Uterus (tissue), 4 donors: ENCODE data around the gene GNPTAB. TPM values are rescaled to one million over a fixed set of nuclear protein-coding genes. Genes with fewer than 3 reads are reported as not detected.

Experiments
- DNase-seq, 2 donors: peaks; one replicate each; pipeline ENCODE4 v3.0.0-alpha.2; 2019 to 2020
- H3K27ac ChIP-seq, 2 donors: fragments of 200-600 bp; sonication (generic); 1 replicate in 1 of 2; 2 replicates in 1 of 2; pipeline ENCODE4 v1.5.1; 2016 to 2018
- H3K27me3 ChIP-seq, 2 donors: fragments of 200-600 bp; sonication (generic); one replicate each; pipeline ENCODE4 v1.5.1; 2018 to 2019; ENCODE audit warnings: control low read depth in 1 of 2
- H3K36me3 ChIP-seq, 2 donors: fragments of 200-600 bp; sonication (generic); one replicate each; pipeline ENCODE4 v1.5.1; 2019; ENCODE audit warnings: control low read depth in 1 of 2
- H3K4me1 ChIP-seq, 2 donors: fragments of 200-600 bp; sonication (generic); one replicate each; pipeline ENCODE4 v1.5.1; 2018 to 2019; ENCODE audit warnings: control low read depth in 1 of 2
- H3K4me3 ChIP-seq, 2 donors: fragments of 200-600 bp; sonication (generic); 1 replicate in 1 of 2; 2 replicates in 1 of 2; pipeline ENCODE4 v1.5.1; 2018 to 2019; ENCODE audit warnings: mild to moderate bottlenecking in 1 of 2
- H3K9me3 ChIP-seq, 2 donors: fragments of 200-600 bp; sonication (generic); one replicate each; pipeline ENCODE4 v1.5.1; 2019; ENCODE audit warnings: control low read depth in 1 of 2
- POLR2A ChIP-seq, 2 donors: fragments of 450-650 bp; IDR thresholded peaks; one replicate each; pipeline ENCODE4 v1.6.1; 2016; ENCODE audit warnings: antibody characterized with exemption in 2 of 2, mild to moderate bottlenecking in 1 of 2, moderate library complexity in 1 of 2
- intact Hi-C: fragments of 100-400 bp; cut with DNase I; formaldehyde crosslinking; loops from one replicate; pipeline ENCODE4 v1.15.1; 2023; ENCODE audit warnings: low total_unique reads
- total RNA-seq, 4 donors: library from RNA; depleted of rRNA in 3 of 4; stranded (reverse); fragments of >200 nt in 3 of 4; gene quantifications; one replicate each; pipeline versions ENCODE4 v1.1.0 to v1.2.4, GENCODE V29; 2014 to 2023
- TF ChIP-seq, protein P1 (sequence below), 4 experiments: fragments of 200-600 bp in 2 of 4; fragments of 450-650 bp in 2 of 4; sonication (generic) in 2 of 4; IDR thresholded peaks; one replicate each; pipeline ENCODE4 v1.5.1; 2016 to 2019; ENCODE audit warnings: antibody characterized with exemption in 4 of 4, mild to moderate bottlenecking in 2 of 4, moderate library complexity in 1 of 4
- donor health status: DM: yes; HTN: yes; CAD: no.

The GNPTAB gene
- total RNA-seq, 4 donors from 2014 or later: 3.8 to 38.7 (median 26.1) TPM

GRCh38 chr12:101785671-101786070 lies 45.1 kb downstream of the GNPTAB start:
- TF ChIP-seq, protein P1, sequence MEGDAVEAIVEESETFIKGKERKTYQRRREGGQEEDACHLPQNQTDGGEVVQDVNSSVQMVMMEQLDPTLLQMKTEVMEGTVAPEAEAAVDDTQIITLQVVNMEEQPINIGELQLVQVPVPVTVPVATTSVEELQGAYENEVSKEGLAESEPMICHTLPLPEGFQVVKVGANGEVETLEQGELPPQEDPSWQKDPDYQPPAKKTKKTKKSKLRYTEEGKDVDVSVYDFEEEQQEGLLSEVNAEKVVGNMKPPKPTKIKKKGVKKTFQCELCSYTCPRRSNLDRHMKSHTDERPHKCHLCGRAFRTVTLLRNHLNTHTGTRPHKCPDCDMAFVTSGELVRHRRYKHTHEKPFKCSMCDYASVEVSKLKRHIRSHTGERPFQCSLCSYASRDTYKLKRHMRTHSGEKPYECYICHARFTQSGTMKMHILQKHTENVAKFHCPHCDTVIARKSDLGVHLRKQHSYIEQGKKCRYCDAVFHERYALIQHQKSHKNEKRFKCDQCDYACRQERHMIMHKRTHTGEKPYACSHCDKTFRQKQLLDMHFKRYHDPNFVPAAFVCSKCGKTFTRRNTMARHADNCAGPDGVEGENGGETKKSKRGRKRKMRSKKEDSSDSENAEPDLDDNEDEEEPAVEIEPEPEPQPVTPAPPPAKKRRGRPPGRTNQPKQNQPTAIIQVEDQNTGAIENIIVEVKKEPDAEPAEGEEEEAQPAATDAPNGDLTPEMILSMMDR (IDR thresholded peaks at IDR 0.05): no peak
- TF ChIP-seq POLR2A (IDR thresholded peaks at IDR 0.05): no peak
- no peaks in the 10 kb centered on the region for H3K9me3 ChIP-seq
- no peaks in the 10 kb centered on the region for H3K36me3 ChIP-seq
- H3K4me3 ChIP-seq: no peak overlapping the region
- no peak for DNase-seq
- no peaks in the 10 kb centered on the region for H3K4me1 ChIP-seq
- no peaks in the 10 kb centered on the region for H3K27me3 ChIP-seq
- intact Hi-C loops: no loop called here
- no peak overlapping the region for H3K27ac ChIP-seq

DNA sequence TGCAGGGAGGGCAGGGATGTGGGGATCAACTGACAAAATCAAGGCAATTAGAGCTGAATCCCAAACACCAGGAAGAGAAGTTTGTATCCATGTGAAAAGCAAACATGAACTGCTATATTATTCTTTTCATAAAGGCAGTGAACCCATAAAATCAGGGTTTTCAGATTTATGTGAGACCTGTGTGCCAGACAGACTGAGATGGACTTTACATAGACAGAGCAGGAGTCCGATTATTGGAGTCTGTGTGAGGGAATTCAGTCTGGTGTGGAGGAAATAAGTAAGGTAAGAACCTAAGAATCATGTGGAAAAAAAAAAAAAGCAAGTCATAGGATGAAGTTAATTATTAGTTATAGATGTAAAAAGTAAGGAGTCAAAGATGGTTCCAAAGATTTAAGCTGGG lies 46.4 kb downstream of the GNPTAB start:
- Histone ChIP-seq H3K9me3 (no peaks in the 10 kb centered on the region), H3K4me1 (no peaks in the 10 kb centered on the region), H3K27me3 (no peaks in the 10 kb centered on the region), H3K4me3 (no peak overlapping the region), H3K36me3 (no peaks in the 10 kb centered on the region), H3K27ac (no peak overlapping the region)
- TF ChIP-seq, protein P1 (IDR thresholded peaks at IDR 0.05): no peak
- no peak for TF ChIP-seq POLR2A (IDR thresholded peaks at IDR 0.05)
- intact Hi-C loops: no loop called here
- DNase-seq: no peak

DNA sequence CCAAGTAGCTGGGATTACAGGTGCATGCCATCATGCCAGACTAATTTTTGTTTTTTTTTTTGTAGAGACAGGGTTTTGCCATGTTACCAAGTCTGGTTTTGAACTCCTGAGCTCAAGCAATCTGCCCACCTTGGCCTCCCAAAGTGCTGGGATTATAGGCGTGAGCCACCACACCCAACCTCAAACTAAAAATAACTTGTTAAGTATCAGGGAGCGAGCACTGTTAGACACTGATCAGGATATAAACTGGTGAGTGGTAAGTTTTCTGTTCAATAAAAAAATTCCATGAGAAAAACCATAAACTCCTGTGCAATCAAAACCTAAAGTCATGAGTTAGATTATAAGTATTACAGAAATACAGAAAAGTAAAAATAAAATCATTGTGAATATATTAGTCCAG lies 46.9 kb downstream of the GNPTAB start:
- Histone ChIP-seq H3K27ac (no peak overlapping the region), H3K36me3 (no peaks in the 10 kb centered on the region)
- intact Hi-C loops: no loop called here

DNA sequence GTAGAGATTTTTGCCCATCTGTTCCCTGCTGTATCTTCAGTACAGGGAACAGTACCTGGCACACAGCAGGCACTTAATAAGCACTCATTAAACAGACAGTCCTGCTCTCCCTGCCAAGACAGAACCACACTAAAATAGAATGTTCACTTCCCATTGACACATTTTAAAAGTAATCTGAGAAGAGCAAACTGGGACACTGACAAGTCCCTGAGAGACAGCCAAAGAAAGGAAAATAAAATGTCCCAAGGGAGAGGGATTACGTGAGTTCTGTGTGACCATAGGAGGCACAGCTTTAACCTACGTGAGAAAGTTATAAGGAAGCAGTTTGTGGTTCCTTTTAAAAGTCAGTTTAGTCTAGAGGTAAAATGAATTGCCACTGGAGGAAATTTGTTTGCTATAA lies 47.6 kb downstream of the GNPTAB start:
- TF ChIP-seq, protein P1 (IDR thresholded peaks at IDR 0.05): no peak
- TF ChIP-seq POLR2A (IDR thresholded peaks at IDR 0.05): no peak
- Histone ChIP-seq H3K9me3 (no peaks in the 10 kb centered on the region), H3K4me1 (no peaks in the 10 kb centered on the region), H3K36me3 (no peaks in the 10 kb centered on the region), H3K27me3 (no peaks in the 10 kb centered on the region), H3K27ac (no peak overlapping the region), H3K4me3 (no peak overlapping the region)
- DNase-seq: no peak
- intact Hi-C loops: no loop called here

More for the DNA sequence above, 46.9 kb downstream of the GNPTAB start:
- Histone ChIP-seq H3K27me3 (no peaks in the 10 kb centered on the region), H3K4me3 (no peak overlapping the region), H3K4me1 (no peaks in the 10 kb centered on the region), H3K9me3 (no peaks in the 10 kb centered on the region)
- no peak for TF ChIP-seq POLR2A (IDR thresholded peaks at IDR 0.05)
- TF ChIP-seq, protein P1 (IDR thresholded peaks at IDR 0.05): no peak
- DNase-seq: no peak

GRCh38 chr12:101782273-101782731 lies 48.5 kb downstream of the GNPTAB start:
- no peaks in the 10 kb centered on the region for H3K4me1 ChIP-seq
- H3K4me3 ChIP-seq: no peak overlapping the region
- no peaks in the 10 kb centered on the region for H3K36me3 ChIP-seq
- H3K9me3 ChIP-seq: no peaks in the 10 kb centered on the region
- DNase-seq: no peak
- H3K27ac ChIP-seq: no peak overlapping the region
- H3K27me3 ChIP-seq: no peaks in the 10 kb centered on the region
- TF ChIP-seq, protein P1 (IDR thresholded peaks at IDR 0.05): no peak
- no peak for TF ChIP-seq POLR2A (IDR thresholded peaks at IDR 0.05)
- intact Hi-C loops: no loop called here
